Mammary epithelial cell (primary cell): Measurements from ENCODE around the gene FAM241A.

Source experiments
- EZH2 ChIP-seq: IDR thresholded peaks from 2 replicates; pipeline ENCODE4 v1.6.1; 2012; ENCODE audit warnings: low read length, inconsistent platforms, borderline replicate concordance
- TF ChIP-seq, protein P1 (sequence below), 2 donors: IDR thresholded peaks in 1 of 2; conservative IDR thresholded peaks in 1 of 2; 2 replicates each; pipeline ENCODE4 v1.5.1; 2011 to 2012; ENCODE audit warnings: inconsistent platforms in 2 of 2, low read length in 2 of 2, mild to moderate bottlenecking in 2 of 2, control low read depth in 1 of 2, low read depth in 1 of 2; ENCODE audit not compliant: insufficient read depth in 1 of 2; ENCODE audit errors: extremely low read depth in 1 of 2

DNA sequence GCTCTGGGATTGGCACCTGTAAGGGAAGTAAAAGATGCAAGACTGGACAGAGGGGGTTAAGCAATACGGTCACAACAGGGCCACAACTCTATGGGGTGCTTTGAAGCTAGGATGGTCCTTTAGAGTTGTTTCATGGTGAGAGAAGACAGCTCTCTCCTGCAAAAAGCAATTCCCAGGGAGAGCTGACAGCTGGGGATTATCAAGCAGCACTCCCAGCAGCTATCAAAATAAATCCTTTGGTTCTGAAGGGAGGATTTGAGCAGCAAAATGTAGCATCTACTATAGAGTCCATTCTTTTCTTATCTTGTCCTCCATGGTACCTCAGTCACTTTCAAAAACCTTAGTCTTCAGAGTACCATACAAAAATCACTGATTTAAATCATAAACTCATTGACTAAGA is 51.2 kb downstream of the FAM241A start:
- TF ChIP-seq, protein P1, sequence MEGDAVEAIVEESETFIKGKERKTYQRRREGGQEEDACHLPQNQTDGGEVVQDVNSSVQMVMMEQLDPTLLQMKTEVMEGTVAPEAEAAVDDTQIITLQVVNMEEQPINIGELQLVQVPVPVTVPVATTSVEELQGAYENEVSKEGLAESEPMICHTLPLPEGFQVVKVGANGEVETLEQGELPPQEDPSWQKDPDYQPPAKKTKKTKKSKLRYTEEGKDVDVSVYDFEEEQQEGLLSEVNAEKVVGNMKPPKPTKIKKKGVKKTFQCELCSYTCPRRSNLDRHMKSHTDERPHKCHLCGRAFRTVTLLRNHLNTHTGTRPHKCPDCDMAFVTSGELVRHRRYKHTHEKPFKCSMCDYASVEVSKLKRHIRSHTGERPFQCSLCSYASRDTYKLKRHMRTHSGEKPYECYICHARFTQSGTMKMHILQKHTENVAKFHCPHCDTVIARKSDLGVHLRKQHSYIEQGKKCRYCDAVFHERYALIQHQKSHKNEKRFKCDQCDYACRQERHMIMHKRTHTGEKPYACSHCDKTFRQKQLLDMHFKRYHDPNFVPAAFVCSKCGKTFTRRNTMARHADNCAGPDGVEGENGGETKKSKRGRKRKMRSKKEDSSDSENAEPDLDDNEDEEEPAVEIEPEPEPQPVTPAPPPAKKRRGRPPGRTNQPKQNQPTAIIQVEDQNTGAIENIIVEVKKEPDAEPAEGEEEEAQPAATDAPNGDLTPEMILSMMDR (conservative IDR thresholded peaks at IDR 0.05 in 1 of 2, IDR thresholded peaks at IDR 0.05 in 1 of 2; ENCODE audit: extremely low read depth in 1 of 2, insufficient read depth in 1 of 2, low read depth in 1 of 2, low read length in 2 of 2) = no peak
- TF ChIP-seq EZH2 = no peak
